Measurements from ENCODE around the gene KLHL28.
"Not testable (repeated sequence)": the region's sequence is repeated elsewhere in the genome, so short reads cannot be mapped to it uniquely, and the experiment has no call there.

KLHL28 gene

DNA sequence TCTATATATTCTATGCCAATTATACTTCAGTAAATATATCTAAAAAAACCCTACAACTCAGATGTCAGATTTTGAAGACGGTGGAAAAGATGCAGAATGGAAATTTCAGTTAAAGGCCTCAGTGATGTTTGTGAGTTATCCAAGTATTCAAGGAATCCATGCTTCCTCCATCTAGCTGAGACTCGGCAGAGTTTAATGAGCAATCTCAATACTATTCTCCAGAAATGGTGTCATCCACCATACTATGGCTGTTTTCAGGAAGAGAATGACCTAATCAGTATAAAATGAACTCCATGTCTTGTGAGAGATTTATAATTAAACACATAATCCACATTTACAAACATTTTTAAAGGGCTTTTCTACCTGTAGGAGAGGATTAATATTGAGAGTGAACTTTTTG lies 66.0 kb downstream of the KLHL28 start:
- no peak for DNase-seq

DNA sequence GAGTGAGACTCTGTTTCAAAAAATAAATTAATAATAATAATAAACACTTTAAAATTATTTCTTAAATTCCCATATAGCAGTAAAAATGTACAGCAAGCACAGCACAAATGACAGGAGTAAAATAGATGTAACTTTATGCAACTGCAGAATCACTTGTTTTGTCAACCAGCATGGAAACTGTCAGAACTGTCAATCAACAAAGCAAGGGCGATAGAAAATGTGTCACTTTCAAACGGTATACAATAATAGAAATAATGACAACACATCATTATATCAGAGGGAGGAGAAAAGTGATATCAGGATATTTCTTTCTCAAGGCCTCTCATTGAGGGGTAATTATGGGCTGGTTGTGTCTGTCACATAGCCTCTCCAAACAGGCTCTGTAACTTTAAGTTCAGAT lies 68.2 kb downstream of the KLHL28 start:
- no peak for DNase-seq

DNA sequence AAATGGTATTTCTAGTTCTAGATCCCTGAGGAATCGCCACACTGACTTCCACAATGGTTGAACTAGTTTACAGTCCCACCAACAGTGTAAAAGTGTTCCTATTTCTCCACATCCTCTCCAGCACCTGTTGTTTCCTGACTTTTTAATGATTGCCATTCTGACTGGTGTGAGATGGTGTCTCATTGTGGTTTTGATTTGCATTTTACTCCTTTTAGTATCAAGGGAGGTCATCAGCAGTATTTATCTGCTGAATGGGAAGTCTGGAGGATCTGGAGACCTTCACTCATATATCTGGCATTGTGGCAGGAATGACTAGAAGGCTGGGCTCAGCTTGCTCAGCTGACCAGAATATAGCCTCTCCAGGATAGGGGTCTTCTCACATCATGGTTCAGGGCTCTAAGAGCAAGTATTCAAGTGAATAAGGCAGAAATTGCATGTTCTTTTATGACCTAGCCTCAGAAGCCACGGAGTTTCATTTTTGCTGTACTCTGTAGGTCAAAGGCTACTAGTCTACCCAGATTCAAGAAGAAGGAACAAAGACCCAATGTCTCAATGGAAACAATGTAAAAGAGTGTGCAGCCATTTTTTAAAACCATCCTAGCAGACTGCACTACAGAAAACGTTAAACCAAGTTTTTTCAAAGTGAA lies 69.9 kb downstream of the KLHL28 start:
- not testable (repeated sequence) for DNase-seq

DNA sequence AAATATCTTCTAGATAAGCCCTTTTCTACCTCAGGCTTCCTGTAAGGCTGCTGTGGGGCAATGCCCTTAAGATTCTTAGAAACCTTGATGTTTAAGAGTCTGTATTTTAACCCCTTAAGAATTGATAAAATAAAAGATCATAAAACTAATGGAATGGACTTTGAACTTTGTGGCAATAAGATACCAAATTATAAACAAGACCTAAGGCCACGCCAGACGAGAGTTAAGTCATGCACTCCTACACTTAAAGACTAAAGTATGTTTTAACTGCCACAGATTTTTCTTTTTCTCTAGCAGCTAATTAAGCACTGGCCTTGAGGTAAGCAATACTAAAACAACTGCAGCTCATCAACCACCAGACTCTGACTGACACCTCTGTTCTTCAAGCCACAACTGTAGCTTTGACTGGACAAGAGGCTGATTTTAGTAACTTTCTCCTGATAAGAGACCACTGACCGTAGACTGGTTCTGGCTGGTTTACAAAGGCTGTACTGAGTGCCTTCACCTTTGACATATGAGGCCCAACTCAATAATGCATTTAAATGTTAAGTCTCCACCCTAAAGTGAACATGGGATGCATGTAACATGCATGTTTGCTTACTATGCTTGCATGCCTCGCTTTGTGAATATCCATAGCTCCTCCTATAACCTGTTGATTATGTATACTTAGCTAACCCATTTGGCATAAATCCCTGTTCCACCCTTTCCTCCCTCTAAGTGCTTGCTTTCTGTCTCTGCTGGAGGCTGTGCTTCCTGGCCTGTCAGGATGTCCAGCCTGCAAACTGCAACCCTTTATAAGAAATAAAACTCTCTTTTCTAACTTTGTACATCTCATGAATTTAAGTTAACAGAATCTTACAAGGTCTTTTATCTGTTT lies 71.9 kb downstream of the KLHL28 start:
- DNase-seq = no peak

DNA sequence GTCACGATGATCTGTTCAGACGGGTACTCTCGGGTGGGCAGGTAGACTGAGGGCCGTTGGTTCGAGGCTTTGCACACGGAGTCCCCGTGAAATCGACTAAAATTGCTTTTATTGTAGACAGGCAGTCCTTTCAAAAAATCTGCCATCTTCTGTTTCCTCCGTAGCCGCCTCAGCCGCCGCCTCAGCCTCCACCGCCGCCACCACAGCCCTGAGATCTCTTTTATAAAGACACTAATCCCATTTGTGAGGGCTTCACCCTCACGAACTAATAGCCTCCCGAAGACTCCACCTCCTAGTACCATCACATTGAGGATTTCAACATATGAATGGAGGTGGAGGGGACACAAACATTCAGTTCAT lies 74.2 kb downstream of the KLHL28 start:
- no peak for DNase-seq

DNA sequence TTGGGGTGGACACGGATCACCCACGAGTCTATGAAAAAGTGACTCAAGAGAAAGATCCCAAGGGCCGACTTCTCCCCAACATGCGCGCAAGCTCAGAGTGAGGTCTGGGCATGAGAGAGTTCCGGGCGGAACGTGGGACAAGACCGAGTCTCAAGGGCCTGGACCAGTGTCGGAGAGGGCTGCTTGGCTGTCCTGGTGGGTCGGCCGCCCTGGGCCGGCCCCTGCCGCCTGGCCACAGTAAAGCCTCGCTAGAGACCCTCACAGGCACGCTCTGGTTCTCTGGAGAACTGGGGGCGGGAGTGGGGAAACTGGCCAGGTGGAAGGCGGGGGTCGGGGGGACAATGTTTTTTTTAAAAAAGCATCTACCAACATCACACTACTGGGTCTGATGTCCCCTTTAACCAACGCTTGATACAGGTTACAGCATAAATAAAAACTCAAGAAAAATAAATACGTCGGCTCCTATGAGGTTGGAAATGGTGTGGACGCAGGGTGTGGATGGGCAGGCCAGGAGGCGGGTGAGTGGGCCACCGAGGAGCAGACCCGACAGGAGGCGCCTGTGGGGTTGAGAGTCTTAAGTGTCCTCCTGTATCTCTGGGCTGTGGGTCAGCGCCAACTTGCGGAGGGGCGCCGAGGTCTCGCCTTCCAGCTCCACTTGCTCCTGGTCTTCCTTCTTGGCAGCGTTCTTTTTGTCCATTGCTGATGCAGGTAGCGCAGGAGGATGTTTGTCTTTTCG lies 74.7 kb downstream of the KLHL28 start:
- DNase-seq = no peak

DNA sequence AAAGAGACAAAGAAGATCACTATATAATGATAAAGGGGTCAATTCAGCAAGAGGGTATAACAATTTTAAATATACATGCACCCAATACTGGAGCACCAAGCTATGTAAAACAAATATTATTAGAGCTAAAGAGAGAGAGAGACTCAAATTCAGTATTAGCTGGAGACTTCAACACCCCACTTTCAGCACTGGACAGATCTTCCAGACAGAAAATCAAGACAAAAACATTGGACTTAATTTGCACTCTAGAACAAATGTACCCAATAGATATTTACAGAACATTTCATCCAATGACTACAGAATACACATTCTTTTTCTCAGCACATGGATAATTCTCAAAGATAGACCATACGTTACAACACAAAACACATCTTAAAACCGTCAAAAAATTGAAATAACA lies 81.0 kb downstream of the KLHL28 start:
- DNase-seq = no peak

Data from NCI-H524 treated with DMSO at 0.1 percent for 48 hours (cell line).